ENCODE results near the gene FARS2. TPM values are rescaled to one million over a fixed set of nuclear protein-coding genes. Genes with fewer than 3 reads are reported as not detected.

The FARS2 gene
- total RNA-seq, 1 experiment from 2014 or later = 15.0 TPM

DNA sequence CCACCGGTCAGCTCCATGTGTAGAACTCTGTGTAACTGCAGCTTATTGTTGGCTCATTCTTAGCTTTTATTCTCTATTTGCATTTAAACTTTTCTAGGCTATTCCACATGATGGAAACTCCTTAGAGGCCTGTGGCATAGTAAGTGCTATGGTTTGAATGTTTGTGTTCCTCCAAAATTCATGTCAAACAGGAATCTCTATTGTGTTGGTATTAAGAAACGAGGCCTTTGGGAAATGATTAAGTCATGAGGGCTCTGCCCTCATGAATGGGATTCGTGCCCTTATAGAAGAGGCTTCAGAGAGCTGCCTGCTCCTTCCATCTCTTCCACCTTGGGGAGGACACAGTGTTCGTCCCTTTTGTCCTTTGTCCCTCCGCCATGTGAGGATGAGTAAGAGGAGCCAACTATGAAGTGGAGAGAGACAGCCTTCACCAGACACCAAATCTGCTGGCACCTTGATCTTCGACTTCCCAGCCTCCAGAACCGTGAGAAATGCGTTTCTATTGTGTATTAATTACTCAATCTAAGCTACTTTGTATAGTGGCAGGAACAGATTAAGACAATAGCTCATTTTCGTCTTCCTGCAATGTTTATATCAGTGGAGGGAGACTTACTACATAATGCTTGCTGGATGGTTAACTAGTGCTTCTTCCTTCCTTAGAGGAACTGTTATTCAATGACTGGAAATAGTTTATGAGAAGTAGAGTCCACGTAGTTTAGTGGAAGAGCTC lies 361.1 kb downstream of the FARS2 start:
- TF ChIP-seq EMX1 (CRISPR knock-in tag; IDR thresholded peaks at IDR 0.05) (no peak), CTCF (IDR thresholded peaks at IDR 0.05) (no peak), CREM (CRISPR knock-in tag; IDR thresholded peaks at IDR 0.05) (no peak), ZNF425 (CRISPR knock-in tag; conservative IDR thresholded peaks at IDR 0.05) (no peak), SMAD4 (CRISPR knock-in tag; IDR thresholded peaks at IDR 0.05) (no peak), TEAD4 (CRISPR knock-in tag; IDR thresholded peaks at IDR 0.05) (no peak), NFATC4 (CRISPR knock-in tag; IDR thresholded peaks at IDR 0.05) (no peak), USF2 (CRISPR knock-in tag; IDR thresholded peaks at IDR 0.05) (no peak), PRDM15 (CRISPR knock-in tag; IDR thresholded peaks at IDR 0.05) (no peak), GRHL2 (CRISPR knock-in tag; IDR thresholded peaks at IDR 0.05; ENCODE audit: insufficient replicate concordance, severe bottlenecking) (no peak), ETV6 (CRISPR knock-in tag; IDR thresholded peaks at IDR 0.05) (no peak), RELA (CRISPR knock-in tag; IDR thresholded peaks at IDR 0.05; ENCODE audit: borderline replicate concordance) (no peak), OVOL2 (CRISPR knock-in tag; IDR thresholded peaks at IDR 0.05; ENCODE audit: borderline replicate concordance) (no peak), ZNF121 (CRISPR knock-in tag; IDR thresholded peaks at IDR 0.05) (no peak)
- TF ChIP-seq, protein P1, sequence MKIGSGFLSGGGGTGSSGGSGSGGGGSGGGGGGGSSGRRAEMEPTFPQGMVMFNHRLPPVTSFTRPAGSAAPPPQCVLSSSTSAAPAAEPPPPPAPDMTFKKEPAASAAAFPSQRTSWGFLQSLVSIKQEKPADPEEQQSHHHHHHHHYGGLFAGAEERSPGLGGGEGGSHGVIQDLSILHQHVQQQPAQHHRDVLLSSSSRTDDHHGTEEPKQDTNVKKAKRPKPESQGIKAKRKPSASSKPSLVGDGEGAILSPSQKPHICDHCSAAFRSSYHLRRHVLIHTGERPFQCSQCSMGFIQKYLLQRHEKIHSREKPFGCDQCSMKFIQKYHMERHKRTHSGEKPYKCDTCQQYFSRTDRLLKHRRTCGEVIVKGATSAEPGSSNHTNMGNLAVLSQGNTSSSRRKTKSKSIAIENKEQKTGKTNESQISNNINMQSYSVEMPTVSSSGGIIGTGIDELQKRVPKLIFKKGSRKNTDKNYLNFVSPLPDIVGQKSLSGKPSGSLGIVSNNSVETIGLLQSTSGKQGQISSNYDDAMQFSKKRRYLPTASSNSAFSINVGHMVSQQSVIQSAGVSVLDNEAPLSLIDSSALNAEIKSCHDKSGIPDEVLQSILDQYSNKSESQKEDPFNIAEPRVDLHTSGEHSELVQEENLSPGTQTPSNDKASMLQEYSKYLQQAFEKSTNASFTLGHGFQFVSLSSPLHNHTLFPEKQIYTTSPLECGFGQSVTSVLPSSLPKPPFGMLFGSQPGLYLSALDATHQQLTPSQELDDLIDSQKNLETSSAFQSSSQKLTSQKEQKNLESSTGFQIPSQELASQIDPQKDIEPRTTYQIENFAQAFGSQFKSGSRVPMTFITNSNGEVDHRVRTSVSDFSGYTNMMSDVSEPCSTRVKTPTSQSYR (CRISPR knock-in tag; IDR thresholded peaks at IDR 0.05) = no peak
- TF ChIP-seq, protein P2, sequence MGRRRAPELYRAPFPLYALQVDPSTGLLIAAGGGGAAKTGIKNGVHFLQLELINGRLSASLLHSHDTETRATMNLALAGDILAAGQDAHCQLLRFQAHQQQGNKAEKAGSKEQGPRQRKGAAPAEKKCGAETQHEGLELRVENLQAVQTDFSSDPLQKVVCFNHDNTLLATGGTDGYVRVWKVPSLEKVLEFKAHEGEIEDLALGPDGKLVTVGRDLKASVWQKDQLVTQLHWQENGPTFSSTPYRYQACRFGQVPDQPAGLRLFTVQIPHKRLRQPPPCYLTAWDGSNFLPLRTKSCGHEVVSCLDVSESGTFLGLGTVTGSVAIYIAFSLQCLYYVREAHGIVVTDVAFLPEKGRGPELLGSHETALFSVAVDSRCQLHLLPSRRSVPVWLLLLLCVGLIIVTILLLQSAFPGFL (CRISPR knock-in tag; IDR thresholded peaks at IDR 0.05; ENCODE audit: borderline replicate concordance) = no peak
- POLR2A ChIA-PET = no interaction called here
- Mint-ChIP-seq H3K36me3 (no peaks in the 10 kb centered on the region), H3K4me3 (no peak overlapping the region), H3K9me3 (no peaks in the 10 kb centered on the region; the same call in 1 of the 2 replicates), H3K27me3 (ENCODE audit: low read depth) (no peaks in the 10 kb centered on the region; the same call in 1 of the 2 replicates), H3K27ac (no peak overlapping the region), H3K4me1 (peaks cover 9% of the 10 kb centered on the region)
- ATAC-seq = no peak
- DNase-seq (ENCODE audit: low spot score) = no peak
- CTCF ChIA-PET = interaction anchor here (0.6 to 1.2 kb wide), 2 partner anchors 151 to 156 kb away, joined by 4 read pairs; no protein-coding TSS in a partner anchor

Data from WTC11 (cell line).